ENCODE results near the gene DGKI.

DNA sequence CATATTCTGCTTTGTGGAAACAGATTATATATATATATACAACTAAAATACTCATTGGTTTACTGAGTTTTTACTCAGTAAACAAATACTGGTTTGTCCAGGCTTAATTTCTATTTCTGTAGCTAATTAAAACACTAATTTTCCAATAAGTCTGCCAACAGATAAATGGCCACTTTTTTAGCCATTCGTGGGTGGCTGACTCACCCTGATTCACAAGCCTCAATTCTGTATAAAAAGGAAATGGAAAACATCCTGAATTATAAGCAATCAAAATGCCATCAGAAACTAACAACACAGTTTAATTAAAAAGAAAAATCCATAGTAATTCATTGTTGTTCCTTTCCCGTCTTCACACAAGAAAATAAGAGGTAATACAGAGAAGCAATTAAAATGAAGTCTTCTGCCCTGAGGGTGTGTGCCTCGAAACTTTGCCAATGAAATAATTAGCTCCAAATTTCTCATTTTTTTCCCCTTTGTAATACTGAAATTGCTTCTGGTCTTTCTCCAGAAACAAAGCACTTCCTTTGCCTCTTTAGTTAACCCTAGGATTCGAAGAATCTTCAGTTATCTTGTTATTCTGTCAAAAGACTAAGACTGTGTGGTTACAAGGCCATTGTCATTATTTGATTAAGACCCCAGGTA lies 384.6 kb downstream of the DGKI start:
- TF ChIP-seq, protein P1, sequence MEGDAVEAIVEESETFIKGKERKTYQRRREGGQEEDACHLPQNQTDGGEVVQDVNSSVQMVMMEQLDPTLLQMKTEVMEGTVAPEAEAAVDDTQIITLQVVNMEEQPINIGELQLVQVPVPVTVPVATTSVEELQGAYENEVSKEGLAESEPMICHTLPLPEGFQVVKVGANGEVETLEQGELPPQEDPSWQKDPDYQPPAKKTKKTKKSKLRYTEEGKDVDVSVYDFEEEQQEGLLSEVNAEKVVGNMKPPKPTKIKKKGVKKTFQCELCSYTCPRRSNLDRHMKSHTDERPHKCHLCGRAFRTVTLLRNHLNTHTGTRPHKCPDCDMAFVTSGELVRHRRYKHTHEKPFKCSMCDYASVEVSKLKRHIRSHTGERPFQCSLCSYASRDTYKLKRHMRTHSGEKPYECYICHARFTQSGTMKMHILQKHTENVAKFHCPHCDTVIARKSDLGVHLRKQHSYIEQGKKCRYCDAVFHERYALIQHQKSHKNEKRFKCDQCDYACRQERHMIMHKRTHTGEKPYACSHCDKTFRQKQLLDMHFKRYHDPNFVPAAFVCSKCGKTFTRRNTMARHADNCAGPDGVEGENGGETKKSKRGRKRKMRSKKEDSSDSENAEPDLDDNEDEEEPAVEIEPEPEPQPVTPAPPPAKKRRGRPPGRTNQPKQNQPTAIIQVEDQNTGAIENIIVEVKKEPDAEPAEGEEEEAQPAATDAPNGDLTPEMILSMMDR (IDR thresholded peaks at IDR 0.05) = no peak
- TF ChIP-seq POLR2A (IDR thresholded peaks at IDR 0.05) = no peak
